ENCODE measurements around the gene TTC38.

- TF ChIP-seq CTCF (IDR thresholded peaks at IDR 0.05) (no peak), POLR2A (IDR thresholded peaks at IDR 0.05) (no peak)
These were observed 27.7 kb upstream of the TTC38 start for GRCh38 chr22:46240073-46240472.
